IMR-90 (cell line): ENCODE results near the gene TRAPPC3.

Experiments used
- CTCF ChIP-seq: conservative IDR thresholded peaks from 2 replicates; pipeline ENCODE4 v1.5.1; 2012; ENCODE audit warnings: mild to moderate bottlenecking, low read depth, low read length, improper control_type of control experiment
- FOS ChIP-seq: fragments of 150-350 bp; IDR thresholded peaks from 2 replicates; pipeline ENCODE4 v1.6.1; 2016; ENCODE audit warnings: low read depth, low read length
- MAFK ChIP-seq: IDR thresholded peaks from 2 replicates; pipeline ENCODE4 v1.6.1; 2012; ENCODE audit warnings: low read depth, low read length, improper control_type of control experiment
- MAZ ChIP-seq: IDR thresholded peaks from 2 replicates; pipeline ENCODE4 v1.6.1; 2012; ENCODE audit warnings: low read depth, mild to moderate bottlenecking, low read length, improper control_type of control experiment, moderate library complexity, borderline replicate concordance
- MXI1 ChIP-seq: IDR thresholded peaks from 2 replicates; pipeline ENCODE4 v1.6.1; 2012; ENCODE audit warnings: low read depth, mild to moderate bottlenecking, low read length, moderate library complexity, borderline replicate concordance
- POLR2A ChIP-seq: IDR thresholded peaks from 2 replicates; pipeline ENCODE4 v1.6.1; 2012; ENCODE audit warnings: mild to moderate bottlenecking, low read depth, low read length
- RAD21 ChIP-seq: IDR thresholded peaks from 2 replicates; pipeline ENCODE4 v1.6.1; 2012; ENCODE audit warnings: low read length, improper control_type of control experiment
- RFX5 ChIP-seq: IDR thresholded peaks from 2 replicates; pipeline ENCODE4 v1.8.0; 2012; ENCODE audit warnings: low read depth, mild to moderate bottlenecking, low read length, moderate library complexity
- USF2 ChIP-seq: fragments of 150-350 bp; IDR thresholded peaks from 2 replicates; pipeline ENCODE4 v1.6.1; 2017; ENCODE audit warnings: mild to moderate bottlenecking, antibody characterized with exemption, low read length, low read depth

DNA sequence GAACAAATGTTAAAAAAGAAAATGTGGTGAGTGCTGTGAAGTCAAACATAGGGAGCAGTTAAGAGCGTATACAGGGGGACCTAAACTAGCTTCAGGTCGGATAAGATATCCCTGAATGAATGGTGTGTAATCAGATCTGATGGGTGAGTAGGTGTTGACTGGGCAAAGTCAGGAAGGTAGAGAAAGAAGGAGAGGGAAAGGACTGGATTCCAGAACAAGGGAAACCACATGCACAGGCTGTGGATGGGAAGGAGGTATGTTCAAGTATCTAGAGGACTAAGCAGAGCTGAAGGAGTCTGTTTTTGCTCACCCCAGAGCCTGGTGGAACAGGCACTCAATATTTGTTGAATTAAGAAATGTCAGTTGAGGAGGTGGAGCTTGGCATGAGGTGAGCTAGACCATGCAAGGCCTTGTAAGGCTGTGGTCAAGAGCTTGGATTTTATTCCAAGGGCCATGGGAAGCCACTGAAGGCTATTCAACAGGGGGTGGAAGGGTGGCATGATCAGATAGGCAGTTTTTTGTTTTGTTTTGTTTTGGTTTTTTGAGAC lies 34.1 kb upstream of the TRAPPC3 start:
- no peak for TF ChIP-seq CTCF
- TF ChIP-seq USF2: no peak
- no peak for TF ChIP-seq POLR2A
- no peak for TF ChIP-seq MAZ
- TF ChIP-seq RAD21: no peak
- TF ChIP-seq MXI1: no peak
- TF ChIP-seq FOS: no peak
- TF ChIP-seq MAFK: no peak
- no peak for TF ChIP-seq RFX5
